Iris pigment epithelial cell (primary cell): ENCODE measurements around the gene PLEKHN1.
"Not testable (repeated sequence)": the region's sequence is repeated elsewhere in the genome, so short reads cannot be mapped to it uniquely, and the experiment has no call there.

ENCODE experiments used
- DNase-seq: peaks from one replicate; pipeline ENCODE4 v3.0.0-alpha.2; 2011; ENCODE audit warnings: low read depth

The PLEKHN1 gene

DNA sequence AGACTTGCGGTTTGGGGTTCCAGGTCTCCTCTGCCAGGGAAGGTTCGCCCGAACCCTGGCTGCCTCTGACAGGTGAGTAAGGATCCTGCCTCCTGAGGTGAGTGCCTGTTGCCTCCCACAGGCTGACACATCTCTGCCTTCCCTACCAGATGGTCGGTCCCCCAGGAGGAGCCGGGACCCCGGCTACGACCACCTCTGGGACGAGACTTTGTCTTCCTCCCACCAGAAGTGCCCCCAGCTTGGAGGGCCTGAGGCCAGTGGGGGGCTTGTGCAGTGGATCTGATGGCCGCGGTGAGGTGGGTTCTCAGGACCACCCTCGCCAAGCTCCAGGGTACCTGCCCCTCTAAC, 8.0 kb downstream of the PLEKHN1 start:
- DNase-seq = no peak

DNA sequence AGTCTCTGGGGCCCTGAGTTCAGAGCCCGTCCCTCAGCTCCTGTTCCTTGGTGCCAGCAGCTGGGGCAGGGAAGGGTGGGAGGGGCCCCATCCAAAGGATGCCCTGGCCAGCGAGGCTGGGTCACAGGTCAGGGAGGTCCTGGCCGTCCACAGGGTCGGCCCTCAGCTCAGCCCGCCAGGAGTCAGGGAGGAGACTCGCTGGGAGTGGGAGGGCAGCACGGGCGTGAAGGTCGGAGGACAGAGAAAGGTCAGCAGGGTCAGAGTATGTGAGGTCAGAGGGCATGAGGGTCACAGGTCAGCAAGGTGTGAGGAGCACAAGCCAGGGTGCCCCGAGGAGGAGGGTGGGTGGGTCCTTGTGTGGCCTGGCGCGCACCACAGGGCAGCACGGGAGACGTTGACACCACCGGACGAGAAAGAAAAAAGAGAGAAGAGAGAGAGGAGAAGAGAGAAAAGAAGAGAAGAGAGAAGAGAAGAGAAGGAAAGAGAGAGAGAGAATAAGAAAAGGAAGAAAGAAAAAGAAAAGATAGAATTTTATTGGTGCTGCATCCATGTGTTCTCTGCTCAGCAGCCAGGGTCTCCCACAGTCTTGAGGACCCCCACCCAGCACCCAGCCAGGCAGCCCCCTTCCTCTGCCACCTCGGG, 8.5 kb downstream of the PLEKHN1 start:
- DNase-seq = no peak

- no peak for DNase-seq
Observed at GRCh38 chr1:975365-975764, 9.1 kb downstream of the PLEKHN1 start.

- peak; percentile 65 for DNase-seq
Observed at GRCh38 chr1:975896-976683, 9.8 kb downstream of the PLEKHN1 start.

GRCh38 chr1:976791-977190, 10.5 kb downstream of the PLEKHN1 start:
- DNase-seq = not testable (repeated sequence)

DNA sequence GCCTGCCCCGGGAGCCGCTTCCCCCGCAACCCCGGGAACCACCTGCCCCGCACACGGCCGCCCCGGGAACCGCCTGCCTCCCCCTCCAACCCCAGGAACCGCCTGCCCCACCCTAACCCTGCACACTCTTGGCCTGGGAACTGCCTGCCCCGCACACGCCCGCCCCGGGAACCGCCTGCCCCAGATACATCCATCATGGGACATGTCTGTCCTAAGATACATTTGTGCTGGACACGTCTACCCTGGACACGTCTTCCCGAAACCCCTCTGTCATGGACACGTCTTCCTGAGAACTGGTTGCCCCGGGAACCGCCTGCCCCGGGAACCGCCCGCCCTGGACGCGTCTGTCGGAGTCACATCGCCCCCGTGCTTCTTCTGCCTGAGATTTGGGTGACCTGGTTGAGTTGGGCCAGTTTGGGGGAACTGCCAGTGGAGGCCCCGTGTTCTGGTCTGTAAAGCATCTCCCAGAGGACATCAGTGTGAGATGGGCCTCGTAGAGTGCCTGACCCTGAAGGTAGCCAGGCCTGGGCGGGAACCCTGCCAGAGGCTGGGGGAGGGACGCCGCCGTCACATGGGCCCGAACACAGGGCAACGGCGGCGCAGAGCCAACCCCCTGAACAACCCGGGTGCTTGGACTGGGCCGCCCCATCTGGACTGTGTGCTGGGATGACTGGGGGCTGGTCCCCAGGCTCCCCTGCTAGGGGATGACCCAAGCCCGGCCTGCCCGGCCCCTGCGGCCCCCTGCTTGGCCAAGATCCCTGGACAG, 12.0 kb downstream of the PLEKHN1 start:
- DNase-seq = no peak

- DNase-seq = no peak
Observed at GRCh38 chr1:978835-979743, 12.8 kb downstream of the PLEKHN1 start.

DNA sequence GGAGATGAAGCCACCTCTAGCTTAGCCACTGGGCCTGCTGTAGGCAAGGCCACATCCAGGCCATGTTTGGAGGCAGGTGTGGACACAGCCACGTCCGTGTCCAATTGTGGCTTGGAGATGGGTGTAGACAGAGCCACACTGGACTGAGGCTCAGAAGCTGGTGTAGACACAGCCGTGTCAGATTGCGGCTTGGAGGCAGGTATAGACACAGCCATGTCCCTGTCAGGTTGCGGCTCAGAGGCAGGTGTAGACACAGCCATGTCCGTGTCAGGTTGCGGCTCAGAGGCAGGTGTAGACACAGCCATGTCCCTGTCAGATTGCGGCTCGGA, 13.4 kb downstream of the PLEKHN1 start:
- no peak for DNase-seq

DNA sequence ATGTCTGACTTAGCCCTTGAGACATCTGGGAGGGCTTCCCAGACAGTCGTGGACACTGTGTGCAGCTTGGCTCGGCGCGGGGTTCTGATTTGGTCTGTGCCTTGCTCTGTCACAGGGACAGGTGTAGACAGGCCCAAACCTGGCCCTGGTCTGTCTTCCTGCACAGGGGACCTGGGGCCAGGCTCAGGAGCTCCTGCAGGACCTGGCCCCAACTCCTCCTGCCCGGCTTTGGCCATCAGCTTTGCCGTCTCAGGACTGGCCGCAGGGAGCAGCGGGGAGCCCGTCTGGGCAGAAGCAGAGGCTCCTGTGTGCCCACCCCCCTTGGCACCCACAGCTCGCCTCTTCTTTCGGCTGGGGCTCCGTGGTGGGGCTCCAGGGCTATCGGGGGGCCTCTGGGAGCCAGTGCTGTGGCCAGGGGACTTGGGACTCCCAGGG, 13.9 kb downstream of the PLEKHN1 start:
- no peak for DNase-seq

DNA sequence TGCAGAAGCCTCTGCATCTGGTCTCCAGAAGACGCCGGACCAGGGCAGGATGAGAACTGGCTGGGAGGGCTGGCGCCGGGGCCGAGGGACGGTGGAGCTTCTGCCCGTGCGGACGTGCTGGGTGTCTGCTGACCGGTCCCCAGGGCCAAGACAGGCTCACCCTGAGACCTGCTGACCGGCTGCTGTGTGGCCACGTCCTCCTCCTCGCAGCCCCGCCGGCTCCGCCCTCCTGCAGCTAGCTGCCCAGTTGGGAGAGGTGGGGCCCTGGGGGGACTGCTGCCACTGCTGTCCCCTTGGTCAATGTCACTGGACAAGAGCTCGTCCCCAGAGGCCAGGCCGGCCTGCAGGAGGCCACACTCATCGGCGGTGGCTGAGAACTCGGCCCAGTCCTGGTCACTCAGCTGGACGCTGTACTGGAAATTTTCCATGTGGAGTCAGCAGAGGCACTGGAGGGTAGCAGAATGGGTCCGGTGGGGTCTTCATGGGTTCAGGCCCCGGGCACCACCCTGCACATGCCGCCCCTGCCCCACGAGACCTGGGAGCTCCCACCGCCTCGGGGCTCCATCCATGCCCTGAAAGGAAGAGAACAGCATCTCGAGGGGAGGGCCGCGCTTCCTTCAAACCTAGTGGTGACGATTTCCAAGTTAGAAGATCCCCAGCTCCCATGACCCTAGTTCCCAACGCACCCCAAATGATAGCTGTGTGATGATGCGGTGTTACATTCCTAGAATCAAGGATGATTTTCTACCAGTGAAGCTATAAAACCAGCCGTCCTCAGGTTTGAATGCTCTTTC, 14.5 kb downstream of the PLEKHN1 start:
- DNase-seq = no peak

DNA sequence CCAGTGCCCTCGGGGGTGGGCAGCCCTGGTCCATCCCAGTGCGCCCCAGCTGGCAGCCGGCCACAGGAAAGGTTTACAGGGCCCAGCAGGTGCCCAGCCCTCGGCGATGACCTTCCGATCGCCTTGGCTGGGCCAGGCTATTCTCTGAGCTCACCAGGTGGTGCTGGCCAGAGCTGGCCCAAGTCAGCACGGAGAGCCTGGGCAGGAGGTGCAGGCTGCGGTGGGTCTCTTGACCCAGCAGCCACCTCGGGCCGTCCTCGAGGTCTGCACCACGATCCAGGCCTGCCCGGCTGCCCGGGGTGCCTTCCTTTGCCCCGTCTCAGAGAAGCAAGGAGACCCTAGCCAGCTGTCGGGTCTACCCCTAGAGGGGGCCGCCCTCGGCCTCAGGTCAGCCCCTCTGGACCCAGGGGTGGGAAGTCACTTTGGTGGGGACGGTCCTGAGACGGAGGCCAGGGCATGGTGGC, 15.2 kb downstream of the PLEKHN1 start:
- DNase-seq = no peak

- DNase-seq = no peak
Observed at GRCh38 chr1:981955-982558, 15.8 kb downstream of the PLEKHN1 start, which contains the start of gene PERM1. PERM1 (minus strand) TSS chr1:982093; CDS start chr1:981029, 1,064 bp downstream.

DNA sequence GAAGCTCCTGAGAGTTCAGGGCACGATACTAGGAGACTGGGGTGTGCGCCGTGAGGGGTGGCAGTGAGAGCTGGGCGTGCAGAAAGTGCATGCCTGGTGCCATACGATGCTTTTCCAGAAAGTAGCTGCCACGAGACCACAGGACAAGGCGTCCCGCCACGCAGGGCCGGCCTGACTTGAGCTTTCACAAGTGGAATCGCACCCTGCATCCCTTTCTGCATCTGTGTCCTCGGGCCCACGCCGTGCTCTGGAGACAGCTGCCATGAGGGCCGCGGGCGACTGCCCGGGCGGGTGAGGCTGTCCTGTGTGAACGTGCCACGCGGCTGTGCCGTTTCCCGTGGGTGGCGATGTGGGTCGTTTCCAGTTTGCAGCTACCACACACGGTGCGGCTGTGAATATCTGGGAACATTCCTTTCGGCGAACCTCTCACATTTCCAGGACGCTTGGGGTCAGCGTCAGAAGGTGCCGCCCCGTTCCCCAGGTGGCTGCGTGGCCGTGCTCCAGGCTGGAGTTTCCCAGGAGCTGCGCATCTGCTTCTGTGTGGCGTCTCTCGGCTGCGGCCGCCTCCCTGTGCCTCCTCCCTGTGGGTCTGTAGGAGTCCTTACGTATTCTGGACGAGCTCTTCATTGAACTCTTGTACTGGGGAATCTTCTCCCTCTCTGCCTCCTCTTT, 16.6 kb downstream of the PLEKHN1 start:
- no peak for DNase-seq

DNA sequence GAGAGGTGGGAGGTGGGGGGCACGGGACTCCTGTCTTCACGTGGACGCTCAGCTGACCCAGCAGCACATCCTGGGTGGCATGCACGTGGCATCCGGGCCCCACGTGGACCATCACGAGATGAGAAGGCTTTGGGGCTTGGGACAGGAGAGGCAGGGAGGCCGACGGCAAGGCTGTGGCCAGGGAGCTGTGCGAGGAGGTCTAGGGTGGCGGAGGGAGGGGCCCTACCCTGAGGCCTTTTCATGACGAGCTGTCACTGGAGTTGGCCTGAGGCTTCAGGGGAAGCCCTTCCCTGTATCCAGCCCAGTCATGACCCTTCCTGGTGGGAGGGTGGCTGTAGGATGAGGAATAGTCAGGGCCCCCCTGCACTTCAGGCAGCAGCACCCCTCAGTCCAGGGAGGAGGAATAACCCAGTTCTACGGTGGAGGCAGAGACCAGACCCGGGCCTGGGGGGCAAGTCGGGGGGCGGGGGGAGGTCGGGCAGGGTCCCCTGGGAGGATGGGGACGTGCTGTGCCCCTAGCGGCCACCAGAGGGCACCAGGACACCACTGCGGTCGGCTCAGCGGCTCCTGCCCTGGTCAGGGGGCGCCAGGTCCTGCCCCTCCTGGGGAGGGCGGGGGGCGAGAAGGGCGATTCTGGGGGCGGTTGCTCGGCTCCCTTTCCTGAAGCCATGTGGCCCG, 17.7 kb downstream of the PLEKHN1 start:
- DNase-seq = no peak

- DNase-seq = no peak
Observed at GRCh38 chr1:984476-984814, 18.2 kb downstream of the PLEKHN1 start.

DNA sequence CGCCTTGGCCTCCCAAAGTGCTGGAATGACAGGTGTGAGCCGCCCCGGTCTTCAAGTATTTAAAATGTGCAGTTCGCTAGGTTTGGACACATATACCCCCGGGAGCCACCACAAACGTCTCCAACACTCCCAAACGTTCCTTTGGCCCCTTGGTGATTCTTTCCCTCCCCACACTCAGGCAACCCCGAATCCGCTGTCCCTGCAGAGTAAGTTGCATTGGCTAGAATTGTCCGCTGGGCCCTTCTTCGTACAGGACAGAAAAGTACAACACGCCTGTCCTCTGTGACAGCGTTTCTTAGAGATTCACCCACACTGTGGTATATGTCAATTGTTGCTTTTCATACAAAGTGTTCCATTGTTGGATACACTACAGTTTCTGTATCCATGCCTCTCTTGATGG, 18.8 kb downstream of the PLEKHN1 start:
- DNase-seq = no peak

DNA sequence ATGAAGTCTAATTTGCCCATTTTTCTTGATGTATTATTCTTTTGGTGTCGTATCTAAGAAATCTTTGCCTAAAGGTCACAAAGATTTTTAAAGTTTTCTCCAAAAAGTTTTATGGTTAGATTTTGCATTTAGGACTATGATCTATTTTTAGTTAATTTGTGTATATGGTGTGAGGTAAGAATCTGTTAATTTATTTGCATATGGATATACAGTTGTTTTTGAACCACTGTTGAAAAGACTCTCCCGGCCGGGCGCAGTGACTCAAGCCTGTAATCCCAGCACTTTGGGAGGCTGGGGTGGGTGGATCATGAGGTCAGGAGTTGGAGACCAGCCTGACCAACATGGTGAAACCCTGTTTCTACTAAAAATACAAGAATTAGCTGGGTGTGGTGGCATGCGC, 21.8 kb downstream of the PLEKHN1 start:
- not testable (repeated sequence) for DNase-seq

- DNase-seq = not testable (repeated sequence)
Observed at GRCh38 chr1:991275-991674, 25.0 kb downstream of the PLEKHN1 start.

DNA sequence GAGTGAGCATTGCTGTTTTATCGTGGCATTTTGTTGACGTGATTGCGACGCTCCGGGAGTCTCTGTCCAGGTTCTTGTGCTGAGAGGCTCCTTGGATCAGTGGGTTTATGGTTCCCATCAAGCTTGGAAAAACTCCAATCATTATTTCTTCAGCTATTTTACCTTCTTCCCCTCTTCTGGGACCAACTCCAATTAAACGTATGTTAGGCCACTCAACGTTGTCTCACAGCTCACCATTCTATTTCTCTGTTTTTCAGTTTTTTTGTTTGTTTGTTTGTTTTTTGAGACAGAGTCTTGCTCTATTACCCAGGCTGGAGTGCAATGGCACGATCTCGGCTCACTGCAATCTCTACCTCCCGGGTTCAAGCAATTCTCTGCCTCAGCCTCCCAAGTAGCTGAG, 25.6 kb downstream of the PLEKHN1 start:
- DNase-seq = no peak

- DNase-seq = no peak
Observed at GRCh38 chr1:992362-992761, 26.1 kb downstream of the PLEKHN1 start.
